Lower leg skin (tissue), 4 donors: ENCODE results near the gene ILDR1. TPM values are rescaled to one million over a fixed set of nuclear protein-coding genes. Genes with fewer than 3 reads are reported as not detected.
"Not testable (repeated sequence)": the region's sequence is repeated elsewhere in the genome, so short reads cannot be mapped to it uniquely, and the experiment has no call there.

ENCODE experiments used
- DNase-seq, 2 donors: peaks; one replicate each; pipeline ENCODE4 v3.0.0-alpha.2; 2019; ENCODE audit warnings: low spot score in 2 of 2
- H3K4me3 ChIP-seq: fragments of 200-600 bp; sonication (generic); 2 replicates; pipeline ENCODE4 v1.5.1; 2017; ENCODE audit warnings: mild to moderate bottlenecking, low read depth; ENCODE audit not compliant: poor library complexity, severe bottlenecking
- POLR2A ChIP-seq, 2 donors: fragments of 450-650 bp; IDR thresholded peaks; one replicate each; pipeline ENCODE4 v1.6.1; 2016 to 2017; ENCODE audit warnings: antibody characterized with exemption in 2 of 2, mild to moderate bottlenecking in 1 of 2, moderate library complexity in 1 of 2
- WGBS, 2 donors: methylation state at CpG; one replicate each; pipeline ENCODE4 v1.1.5; 2018; 5-methylcytosine and 5-hydroxymethylcytosine counted together
- intact Hi-C: fragments of 100-400 bp; cut with DNase I; formaldehyde crosslinking; loops from one replicate; pipeline ENCODE4 v1.15.0; 2023; ENCODE audit warnings: low total_unique reads
- total RNA-seq, 4 donors: library from RNA; depleted of rRNA; stranded (reverse); fragments of >200 nt; gene quantifications; one replicate each; pipeline ENCODE4 v1.1.0, GENCODE V29; 2016
- TF ChIP-seq, protein P1 (sequence below), 3 donors: fragments of 450-650 bp; IDR thresholded peaks; one replicate each; pipeline ENCODE4 v1.5.1; 2016; ENCODE audit warnings: antibody characterized with exemption in 3 of 3, mild to moderate bottlenecking in 3 of 3, moderate library complexity in 2 of 3

The ILDR1 gene
- total RNA-seq, 4 donors from 2014 or later, result 1.8 to 4.0 (median 2.4) TPM

DNA sequence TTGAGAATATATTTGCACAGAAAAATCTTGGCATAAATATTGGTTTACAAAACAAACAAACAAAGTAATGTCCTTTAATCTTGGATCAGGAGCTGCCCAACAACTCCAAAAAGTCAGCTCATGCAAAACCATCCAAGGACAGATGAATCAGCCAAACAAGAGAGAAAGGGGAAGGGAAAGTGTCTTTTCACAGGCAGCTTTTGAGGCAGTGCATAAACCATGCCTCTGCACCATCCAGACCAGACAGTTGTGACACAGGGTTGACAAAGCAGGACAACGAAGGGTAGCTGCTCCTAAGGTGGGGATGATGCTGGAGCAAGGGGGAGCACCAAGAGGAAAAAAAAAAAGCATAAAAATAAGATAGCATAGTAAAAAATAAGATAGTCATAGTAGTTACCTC is 41.9 kb upstream of the ILDR1 start:
- no peak for DNase-seq
- TF ChIP-seq POLR2A (IDR thresholded peaks at IDR 0.05), result no peak
- TF ChIP-seq, protein P1, sequence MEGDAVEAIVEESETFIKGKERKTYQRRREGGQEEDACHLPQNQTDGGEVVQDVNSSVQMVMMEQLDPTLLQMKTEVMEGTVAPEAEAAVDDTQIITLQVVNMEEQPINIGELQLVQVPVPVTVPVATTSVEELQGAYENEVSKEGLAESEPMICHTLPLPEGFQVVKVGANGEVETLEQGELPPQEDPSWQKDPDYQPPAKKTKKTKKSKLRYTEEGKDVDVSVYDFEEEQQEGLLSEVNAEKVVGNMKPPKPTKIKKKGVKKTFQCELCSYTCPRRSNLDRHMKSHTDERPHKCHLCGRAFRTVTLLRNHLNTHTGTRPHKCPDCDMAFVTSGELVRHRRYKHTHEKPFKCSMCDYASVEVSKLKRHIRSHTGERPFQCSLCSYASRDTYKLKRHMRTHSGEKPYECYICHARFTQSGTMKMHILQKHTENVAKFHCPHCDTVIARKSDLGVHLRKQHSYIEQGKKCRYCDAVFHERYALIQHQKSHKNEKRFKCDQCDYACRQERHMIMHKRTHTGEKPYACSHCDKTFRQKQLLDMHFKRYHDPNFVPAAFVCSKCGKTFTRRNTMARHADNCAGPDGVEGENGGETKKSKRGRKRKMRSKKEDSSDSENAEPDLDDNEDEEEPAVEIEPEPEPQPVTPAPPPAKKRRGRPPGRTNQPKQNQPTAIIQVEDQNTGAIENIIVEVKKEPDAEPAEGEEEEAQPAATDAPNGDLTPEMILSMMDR (IDR thresholded peaks at IDR 0.05), result no peak
- H3K4me3 ChIP-seq, result no peak overlapping the region
- 50 to 73% methylated on average over 1 of the region's 1 CpG for WGBS, 2 donors
- intact Hi-C loops, result no loop called here

GRCh38 chr3:122060040-122060698 is 38.1 kb upstream of the ILDR1 start:
- TF ChIP-seq, protein P1 (IDR thresholded peaks at IDR 0.05), result no peak
- no peak for TF ChIP-seq POLR2A (IDR thresholded peaks at IDR 0.05)
- no peak for DNase-seq
- intact Hi-C loops, result loop anchor here (1.0 kb wide), 1 partner anchor 38 kb away; the partner anchor contains the start of gene ILDR1
- H3K4me3 ChIP-seq, result no peak overlapping the region
- 81 to 82% methylated on average over 6 of the region's 6 CpGs for WGBS, 2 donors

GRCh38 chr3:122058294-122058693 is 36.2 kb upstream of the ILDR1 start:
- intact Hi-C loops, result no loop called here
- DNase-seq, result no peak
- 69 to 76% methylated on average over 1 of the region's 1 CpG for WGBS, 2 donors
- H3K4me3 ChIP-seq, result no peak overlapping the region
- TF ChIP-seq, protein P1 (IDR thresholded peaks at IDR 0.05), result no peak
- TF ChIP-seq POLR2A (IDR thresholded peaks at IDR 0.05), result no peak

DNA sequence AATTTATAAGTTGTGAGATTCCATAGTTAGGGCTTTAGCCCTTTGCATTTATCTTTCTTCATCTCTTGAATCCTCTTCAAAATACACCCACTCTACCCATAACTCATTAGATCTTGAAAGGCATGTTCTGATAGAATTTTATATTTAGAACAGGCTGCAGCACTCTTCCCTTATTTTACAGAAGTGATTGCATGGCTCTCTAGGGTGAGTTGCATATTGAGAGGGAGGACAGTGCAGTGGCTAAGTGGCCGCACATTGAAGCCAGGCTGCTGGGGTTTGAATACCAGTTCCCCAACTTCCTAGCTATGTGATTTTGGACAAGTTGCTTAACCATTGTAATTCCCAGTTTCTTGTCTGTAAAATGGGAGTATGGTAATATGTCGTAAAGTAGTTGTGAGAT is 35.6 kb upstream of the ILDR1 start:
- DNase-seq, result no peak
- no peak overlapping the region for H3K4me3 ChIP-seq
- TF ChIP-seq, protein P1 (IDR thresholded peaks at IDR 0.05), result no peak
- no peak for TF ChIP-seq POLR2A (IDR thresholded peaks at IDR 0.05)
- intact Hi-C loops, result no loop called here
- 89 to 90% methylated on average over 2 of the region's 2 CpGs for WGBS, 2 donors

- 42% methylated on average over 3 of the region's 3 CpGs for WGBS, 2 donors
- TF ChIP-seq, protein P1 (IDR thresholded peaks at IDR 0.05), result no peak
- no peak for TF ChIP-seq POLR2A (IDR thresholded peaks at IDR 0.05)
These were observed 33.2 kb upstream of the ILDR1 start, which contains the start of gene CD86 for GRCh38 chr3:122055215-122055614. TSS of gene CD86 (plus strand) at chr3:122055362. CDS start at chr3:122055490, 128 bp downstream.

GRCh38 chr3:122052968-122053367 is 30.9 kb upstream of the ILDR1 start:
- 73 to 77% methylated on average over 3 of the region's 3 CpGs for WGBS, 2 donors
- DNase-seq, result no peak
- TF ChIP-seq POLR2A (IDR thresholded peaks at IDR 0.05), result no peak
- TF ChIP-seq, protein P1 (IDR thresholded peaks at IDR 0.05), result no peak
- H3K4me3 ChIP-seq, result no peak overlapping the region
- intact Hi-C loops, result no loop called here

More at GRCh38 chr3:122055215-122055614, 33.2 kb upstream of the ILDR1 start, which contains the start of gene CD86:
- intact Hi-C loops, result no loop called here
- no peak for DNase-seq
- H3K4me3 ChIP-seq, result no peak within 1 kb of the TSS

DNA sequence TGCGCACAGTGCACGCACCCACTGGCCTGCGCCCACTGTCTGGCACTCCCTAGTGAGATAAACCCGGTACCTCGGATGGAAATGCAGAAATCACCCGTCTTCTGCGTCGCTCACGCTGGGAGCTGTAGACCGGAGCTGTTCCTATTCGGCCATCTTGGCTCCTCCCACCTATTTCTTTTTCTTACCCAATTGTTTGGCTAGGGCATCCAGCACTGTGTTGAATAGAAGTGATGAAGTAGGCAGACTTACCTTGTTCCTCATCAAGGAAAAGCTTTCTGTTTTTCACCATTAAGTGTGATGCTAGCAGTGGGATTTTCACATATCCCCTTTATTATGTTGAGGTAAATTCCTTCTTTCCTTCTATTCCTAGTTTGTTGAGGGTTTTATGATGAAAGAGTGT is 25.7 kb upstream of the ILDR1 start:
- WGBS, 2 donors, result 94 to 97% methylated on average over 10 of the region's 11 CpGs
- H3K4me3 ChIP-seq, intact Hi-C loops, DNase-seq: not testable (repeated sequence)

DNA sequence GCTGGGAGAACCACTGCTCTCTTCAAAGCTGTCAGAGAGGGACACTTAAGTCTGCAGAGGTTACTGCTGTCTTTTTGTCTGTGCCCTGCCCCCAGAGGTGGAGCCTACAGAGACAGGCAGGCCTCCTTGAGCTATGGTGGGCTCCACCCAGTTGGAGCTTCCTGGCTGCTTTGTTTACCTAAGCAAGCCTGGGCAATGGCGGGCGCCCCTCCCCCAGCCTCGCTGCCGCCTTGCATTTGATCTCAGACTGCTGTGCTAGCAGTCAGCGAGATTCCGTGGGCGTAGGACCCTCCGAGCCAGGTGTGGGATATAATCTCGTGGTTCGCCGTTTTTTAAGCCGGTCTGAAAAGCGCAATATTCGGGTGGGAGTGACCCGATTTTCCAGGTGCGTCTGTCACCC is 25.2 kb upstream of the ILDR1 start:
- DNase-seq, intact Hi-C loops, H3K4me3 ChIP-seq: not testable (repeated sequence)
- whole genome bisulfite sequencing, 2 donors, result 89% methylated on average over 14 of the region's 16 CpGs; no CpG with 5 or more reads in 1 of the 2 donors
